HepG2 (cell line): ENCODE results near the gene PCARE. TPM values are rescaled to one million over a fixed set of nuclear protein-coding genes. Genes with fewer than 3 reads are reported as not detected.

Source experiments
- ATAC-seq: fragments of 200-7000 bp; cut with Tn5 transposase; 3 replicates; pipeline ENCODE4 v1.9.1; 2020; ENCODE audit warnings: mild to moderate bottlenecking, moderate library complexity
- BruUV-seq: library from RNA; stranded (reverse); fragments of 400-500 nt; replicated peaks from 2 replicates; lab custom pipeline; 2021; lab: Mats Ljungman, UMichigan
- CTCF ChIA-PET: fragments of 300-600 bp; formaldehyde crosslinking; extraction: SDS; loops from one replicate; lab custom pipeline; 2021; ENCODE audit warnings: low total read pairs, inconsistent platforms, low intra/inter-chr PET ratio; lab: Yijun Ruan, JAX
- POLR2A ChIA-PET: fragments of 350-600 bp; sonication (Branson Sonifier 250); formaldehyde crosslinking; loops from one replicate; lab custom pipeline; 2020; ENCODE audit warnings: antibody characterized with exemption, inconsistent platforms; lab: Yijun Ruan, JAX
- DNase-seq: peaks from one replicate; pipeline ENCODE4 v3.0.0-alpha.2; 2015; ENCODE audit warnings: low spot score
- FAIRE-seq: peaks from 3 replicates; lab custom pipeline; 2011; peaks lifted over from hg19 to GRCh38; lab: Jason Lieb, UNC
- H2AFZ ChIP-seq: one replicate; pipeline ENCODE4 v1.6.1; 2011; ENCODE audit warnings: low read length, inconsistent platforms
- H3K27ac ChIP-seq: fragments of 300-600 bp; 3 replicates; pipeline ENCODE4 v1.8.0; 2011; ENCODE audit warnings: mixed run types, mild to moderate bottlenecking, mixed read lengths, low read length, inconsistent platforms; ENCODE audit not compliant: insufficient read depth; ENCODE audit errors: extremely low read length
- H3K27me3 ChIP-seq, 2 experiments: fragments of 200-600 bp in 1 of 2; 2 replicates in 1 of 2; 3 replicates in 1 of 2; pipeline versions ENCODE4 v1.6.0 to v1.8.0; 2011; ENCODE audit warnings: low read length in 2 of 2, mild to moderate bottlenecking in 2 of 2, moderate library complexity in 2 of 2, inconsistent platforms in 1 of 2; ENCODE audit not compliant: insufficient read depth in 2 of 2, control insufficient read depth in 1 of 2
- H3K36me3 ChIP-seq, 2 experiments: fragments of 200-600 bp in 1 of 2; replicated peaks in 1 of 2; 2 replicates in 1 of 2; 3 replicates in 1 of 2; pipeline versions ENCODE4 v1.5.1 to v1.8.0; 2011; ENCODE audit warnings: low read length in 2 of 2, inconsistent platforms in 1 of 2; ENCODE audit not compliant: insufficient read depth in 2 of 2, control insufficient read depth in 1 of 2
- H3K4me1 ChIP-seq: 2 replicates; pipeline ENCODE4 v1.5.1; 2012; ENCODE audit warnings: low read length, inconsistent platforms; ENCODE audit not compliant: insufficient read depth
- H3K4me2 ChIP-seq: 2 replicates; pipeline ENCODE4 v1.6.0; 2011; ENCODE audit warnings: low read depth, low read length, inconsistent platforms
- H3K4me3 ChIP-seq, 3 experiments: fragments of 200-600 bp in 1 of 3; sonication (generic), shearing (Covaris generic) in 1 of 3; replicated peaks in 1 of 3; 2 replicates each; pipeline ENCODE4 v1.5.1; 2011 to 2016; ENCODE audit warnings: low read length in 3 of 3, inconsistent platforms in 2 of 3, low read depth in 2 of 3, mild to moderate bottlenecking in 2 of 3, control low read depth in 1 of 3, mixed read lengths in 1 of 3; ENCODE audit not compliant: insufficient read depth in 1 of 3
- H3K79me2 ChIP-seq: one replicate; pipeline ENCODE4 v1.6.1; 2011; ENCODE audit warnings: low read length, inconsistent platforms; ENCODE audit not compliant: insufficient read depth
- H3K9ac ChIP-seq: 2 replicates; pipeline ENCODE4 v1.6.0; 2011; ENCODE audit warnings: mild to moderate bottlenecking, low read depth, low read length, inconsistent platforms; ENCODE audit not compliant: insufficient read depth
- H3K9me3 ChIP-seq: 2 replicates; pipeline ENCODE4 v1.5.1; 2012; ENCODE audit warnings: mild to moderate bottlenecking, low read length
- H4K20me1 ChIP-seq: 2 replicates; pipeline ENCODE4 v1.6.0; 2011; ENCODE audit warnings: inconsistent platforms, mild to moderate bottlenecking, low read length, moderate library complexity; ENCODE audit not compliant: insufficient read depth
- CCAR2 ChIP-seq: fragments of 200-400 bp; formaldehyde crosslinking; optimal IDR thresholded peaks from 2 replicates; pipeline ENCODE3; 2018; ENCODE audit warnings: low read depth, mild to moderate bottlenecking, low read length, moderate library complexity
- CEBPB ChIP-seq: IDR thresholded peaks from 2 replicates; pipeline ENCODE4 v1.6.1; 2011; ENCODE audit warnings: low read depth, low read length, improper control_type of control experiment, borderline replicate concordance
- HOXA9 ChIP-seq: sonication (generic); formaldehyde crosslinking; IDR thresholded peaks from 2 replicates; pipeline ENCODE4 v1.8.1; 2022; ENCODE audit warnings: missing genetic modification reagents, mild to moderate bottlenecking, moderate library complexity, borderline replicate concordance
- PHF20 ChIP-seq: sonication (generic); formaldehyde crosslinking; IDR thresholded peaks from 2 replicates; pipeline ENCODE4 v1.5.0; 2020; ENCODE audit warnings: mild to moderate bottlenecking, missing genetic modification reagents
- SCMH1 ChIP-seq: sonication (generic); formaldehyde crosslinking; IDR thresholded peaks from 2 replicates; pipeline ENCODE4 v1.9.0; 2021; ENCODE audit warnings: missing genetic modification reagents, mild to moderate bottlenecking, borderline replicate concordance
- SP1 ChIP-seq, 2 experiments: fragments of 450-650 bp in 1 of 2; sonication (generic) in 1 of 2; formaldehyde crosslinking in 1 of 2; IDR thresholded peaks; 2 replicates each; pipeline versions ENCODE4 v1.4.0 to v1.6.1; 2016 to 2020; ENCODE audit warnings: missing genetic modification reagents in 1 of 2
- ZNF331 ChIP-seq: sonication (generic); formaldehyde crosslinking; IDR thresholded peaks from 2 replicates; pipeline ENCODE4 v1.4.0; 2020; ENCODE audit warnings: missing genetic modification reagents
- ZNF800 ChIP-seq: sonication (generic); formaldehyde crosslinking; IDR thresholded peaks from 2 replicates; pipeline ENCODE4 v1.4.0; 2020; ENCODE audit warnings: missing genetic modification reagents
- WGBS: methylation state at CpG from one replicate; pipeline ENCODE4 v1.1.6; 2017; ENCODE audit warnings: low lambda C conversion rate; 5-methylcytosine and 5-hydroxymethylcytosine counted together
- in situ Hi-C: cut with HindIII; loops from 2 replicates; pipeline ENCODE4 v1.10.0; 2017; ENCODE audit warnings: low pct_unique_long_range_greater_than_20kb; ENCODE audit not compliant: extremely low pct_ligation_motif_present
- intact Hi-C: fragments of 100-400 bp; cut with micrococcal nuclease; formaldehyde crosslinking; loops from one replicate; pipeline ENCODE4 v1.10.0; 2022; ENCODE audit not compliant: unreplicated experiment
- polyA plus RNA-seq, 8 experiments: library from polyadenylated mRNA; depleted of rRNA in 3 of 8; stranded (reverse) in 7 of 8; unstranded in 1 of 8; fragments of >200 nt; fragmentation: Illumina TruSeq in 4 of 8; extraction: Trizol in 4 of 8; gene quantifications; 2 replicates each; pipeline versions ENCODE4 v1.2.1 to v1.2.3, GENCODE V29; 2011 to 2016; ENCODE audit warnings: low read depth in 4 of 8, missing spikeins in 1 of 8, mixed read lengths in 1 of 8; ENCODE audit not compliant: insufficient read depth in 1 of 8
- total RNA-seq, 5 experiments: library from RNA; depleted of rRNA; stranded (reverse); fragments of >200 nt; fragmentation: Illumina TruSeq; extraction: Trizol; gene quantifications; 2 replicates each; pipeline ENCODE4 v1.2.3, GENCODE V29; 2016; ENCODE audit warnings: low read depth in 1 of 5

The PCARE gene
- total and polyA plus RNA-seq, 2 of the 13 experiments (the other 11 are each of a cell fraction or from before 2014, with no cell fraction given) = not detected

DNA sequence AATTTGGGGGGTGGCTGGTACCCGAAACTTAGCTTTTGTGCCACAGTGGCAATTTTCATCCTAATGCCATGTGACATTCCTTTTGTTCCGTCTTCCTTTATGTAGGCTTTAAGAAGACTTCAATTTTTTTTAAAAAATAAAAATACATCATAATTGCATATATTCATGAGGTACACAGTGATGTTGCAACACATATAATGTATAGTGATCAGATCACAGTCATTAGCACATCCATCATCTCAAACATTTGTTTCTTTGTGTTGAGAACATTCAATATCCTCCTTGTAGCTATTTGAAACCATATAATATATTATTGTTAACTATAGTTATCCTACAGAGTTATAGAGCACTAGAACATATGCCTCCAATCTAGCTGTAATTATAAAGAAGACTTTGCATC is 34.9 kb upstream of the PCARE start:
- Histone ChIP-seq H3K4me1 (peaks cover 30% of the 10 kb centered on the region), H3K9ac (no peak overlapping the region), H3K4me2 (no peak overlapping the region), H3K9me3 (no peaks in the 10 kb centered on the region), H3K27ac (no peak overlapping the region), H3K4me3 (no peak overlapping the region), H4K20me1 (no peaks in the 10 kb centered on the region), H3K36me3 (no peaks in the 10 kb centered on the region), H2AFZ (no peak overlapping the region), H3K27me3 (peaks cover 0 to 3% of the 10 kb centered on the region in 2 experiments; a peak in 1 of 5 replicates), H3K79me2 (no peaks in the 10 kb centered on the region)
- no TSS peak for BruUV-seq
- ChIA-PET POLR2A (interaction anchor here (2.0 kb wide), 1 partner anchor 8 kb away, joined by 11 read pairs; no protein-coding TSS in a partner anchor), CTCF (no interaction called here)
- in situ Hi-C loops = no loop called here
- no peak for DNase-seq
- no peak for ATAC-seq
- TF ChIP-seq CEBPB (peak; percentile 52), ZNF800 (CRISPR knock-in tag) (no peak), SP1 (IDR thresholded peaks at IDR 0.05) (no peak), SP1 (CRISPR knock-in tag; IDR thresholded peaks at IDR 0.05) (no peak), PHF20 (CRISPR knock-in tag) (no peak), HOXA9 (CRISPR knock-in tag) (no peak), CCAR2 (no peak), SCMH1 (no peak), ZNF331 (CRISPR knock-in tag) (no peak)
- intact Hi-C loops = loop anchor here (2.0 to 5.0 kb wide), 2 partner anchors 22 to 152 kb away; no protein-coding TSS in a partner anchor
- 87% methylated on average over 2 of the region's 2 CpGs for WGBS
- FAIRE-seq = no peak
